Spleen (tissue), 11 donors: ENCODE results near the gene TTLL11. TPM values are rescaled to one million over a fixed set of nuclear protein-coding genes. Genes with fewer than 3 reads are reported as not detected.

Source experiments
- DNase-seq: peaks from one replicate; pipeline ENCODE4 v3.0.0-alpha.2; 2020
- H3K27ac ChIP-seq, 8 donors: fragments of 200-600 bp; sonication (generic) in 7 of 8; 1 replicate in 4 of 8; 2 replicates in 4 of 8; pipeline versions ENCODE4 v1.5.0 to v1.8.0; 2016 to 2021; ENCODE audit warnings: inconsistent platforms in 4 of 8, mild to moderate bottlenecking in 4 of 8, moderate library complexity in 1 of 8
- H3K27me3 ChIP-seq, 7 donors: fragments of 200-600 bp; sonication (generic) in 6 of 7; replicated peaks in 1 of 7; 1 replicate in 4 of 7; 2 replicates in 3 of 7; pipeline versions ENCODE4 v1.5.0 to v1.8.0; 2016 to 2021; ENCODE audit warnings: inconsistent platforms in 3 of 7, mild to moderate bottlenecking in 1 of 7
- H3K36me3 ChIP-seq, 6 donors: fragments of 200-600 bp; sonication (generic) in 5 of 6; 1 replicate in 4 of 6; 2 replicates in 2 of 6; pipeline versions ENCODE4 v1.5.0 to v1.8.0; 2016 to 2021; ENCODE audit warnings: inconsistent platforms in 2 of 6
- H3K4me1 ChIP-seq, 6 donors: fragments of 200-600 bp; sonication (generic) in 5 of 6; 1 replicate in 3 of 6; 2 replicates in 3 of 6; pipeline versions ENCODE4 v1.5.0 to v1.8.0; 2016 to 2021; ENCODE audit warnings: inconsistent platforms in 3 of 6
- H3K4me3 ChIP-seq, 8 donors: fragments of 200-600 bp; sonication (generic) in 7 of 8; 1 replicate in 4 of 8; 2 replicates in 4 of 8; pipeline versions ENCODE4 v1.5.0 to v1.8.0; 2016 to 2021; ENCODE audit warnings: inconsistent platforms in 4 of 8, mild to moderate bottlenecking in 4 of 8, moderate library complexity in 2 of 8
- H3K9me3 ChIP-seq, 8 donors: fragments of 200-600 bp; sonication (generic) in 7 of 8; 1 replicate in 4 of 8; 2 replicates in 4 of 8; pipeline versions ENCODE4 v1.5.0 to v1.8.0; 2016 to 2021; ENCODE audit warnings: inconsistent platforms in 4 of 8
- POLR2A ChIP-seq, 3 donors: fragments of 450-650 bp; IDR thresholded peaks; one replicate each; pipeline ENCODE4 v1.5.1; 2017; ENCODE audit warnings: antibody characterized with exemption in 3 of 3, mild to moderate bottlenecking in 1 of 3
- POLR2AphosphoS5 ChIP-seq, 3 donors: sonication (generic); formaldehyde crosslinking; IDR thresholded peaks; one replicate each; pipeline ENCODE4 v1.5.1; 2017; ENCODE audit warnings: antibody characterized with exemption in 3 of 3
- WGBS, 5 donors: extraction: QIAGEN DNeasy Blood & Tissue Kit in 3 of 5; methylation state at CpG; one replicate each; pipeline versions ENCODE4 v1.1.5 to v1.1.7; 2013 to 2018; 5-methylcytosine and 5-hydroxymethylcytosine counted together
- intact Hi-C: fragments of 100-400 bp; cut with DNase I; formaldehyde crosslinking; loops from one replicate; pipeline ENCODE4 v1.15.0; 2023; ENCODE audit warnings: low total_unique reads
- polyA plus RNA-seq, 3 donors: library from polyadenylated mRNA; stranded (reverse); fragments of 200-250 nt; gene quantifications; one replicate each; pipeline ENCODE4 v1.2.1, GENCODE V29; 2013
- total RNA-seq, 7 donors: library from RNA; depleted of rRNA in 3 of 7; stranded (reverse); fragments of >200 nt in 3 of 7; fragmentation: NEBNext Ultra II Directional in 4 of 7; extraction: Animal tissue kit (Norgen Biotek cat#: 25700) in 4 of 7; gene quantifications; one replicate each; pipeline versions ENCODE4 v1.1.0 to v1.2.1, GENCODE V29; 2016 to 2021
- TF ChIP-seq, protein P1 (sequence below), 11 experiments: fragments of 200-600 bp in 7 of 11; fragments of 450-650 bp in 4 of 11; sonication (generic) in 4 of 11; IDR thresholded peaks in 8 of 11; conservative IDR thresholded peaks in 3 of 11; 1 replicate in 7 of 11; 2 replicates in 4 of 11; pipeline versions ENCODE4 v1.4.0 to v1.8.0; 2016 to 2021; ENCODE audit warnings: antibody characterized with exemption in 11 of 11, inconsistent platforms in 4 of 11, mild to moderate bottlenecking in 1 of 11
- donor health status: healthy with polysubstance abuse.
- donor health status: DM: no; HTN: no; CAD: no; lungs with moderate emphysema.
- donor health status: DM: no; HTN: no; CAD: no.
- donor health status: Bipolar disorder and iron deficiency.
- donor health status: healthy.
- donor health status: DM: no; HTN: no; CAD: no.
- donor health status: DM: yes; HTN: yes; CAD: no.

The TTLL11 gene
- total and polyA plus RNA-seq, 10 donors: 1.6 to 12.8 (median 7.3) TPM

DNA sequence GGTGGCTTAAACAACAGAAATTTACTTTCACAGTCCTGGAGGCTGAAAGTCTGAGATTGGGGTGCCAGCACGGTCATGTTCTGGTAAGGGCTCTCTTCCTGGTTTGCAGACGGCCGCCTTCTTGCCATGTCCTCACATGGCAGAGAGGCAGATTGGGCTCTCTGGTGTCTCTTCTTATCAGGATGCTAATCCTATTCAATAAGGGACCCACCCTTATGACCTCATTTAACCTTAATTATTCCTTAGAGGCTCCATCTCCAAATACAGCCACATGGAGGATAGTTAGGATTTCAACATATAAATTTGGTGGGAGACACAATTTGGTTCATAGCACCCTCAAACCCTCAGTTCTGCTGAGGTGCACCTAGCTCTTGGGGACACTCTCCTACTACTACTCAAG lies 261.2 kb downstream of the TTLL11 start:
- Histone ChIP-seq H3K4me3 (no peak overlapping the region), H3K27ac (no peak overlapping the region), H3K27me3 (no peaks in the 10 kb centered on the region), H3K36me3 (no peaks in the 10 kb centered on the region), H3K4me1 (peaks cover 0 to 10% (median 0%) of the 10 kb centered on the region in 6 donors), H3K9me3 (no peaks in the 10 kb centered on the region)
- TF ChIP-seq POLR2AphosphoS5 (IDR thresholded peaks at IDR 0.05) (no peak), POLR2A (IDR thresholded peaks at IDR 0.05) (no peak)
- TF ChIP-seq, protein P1, sequence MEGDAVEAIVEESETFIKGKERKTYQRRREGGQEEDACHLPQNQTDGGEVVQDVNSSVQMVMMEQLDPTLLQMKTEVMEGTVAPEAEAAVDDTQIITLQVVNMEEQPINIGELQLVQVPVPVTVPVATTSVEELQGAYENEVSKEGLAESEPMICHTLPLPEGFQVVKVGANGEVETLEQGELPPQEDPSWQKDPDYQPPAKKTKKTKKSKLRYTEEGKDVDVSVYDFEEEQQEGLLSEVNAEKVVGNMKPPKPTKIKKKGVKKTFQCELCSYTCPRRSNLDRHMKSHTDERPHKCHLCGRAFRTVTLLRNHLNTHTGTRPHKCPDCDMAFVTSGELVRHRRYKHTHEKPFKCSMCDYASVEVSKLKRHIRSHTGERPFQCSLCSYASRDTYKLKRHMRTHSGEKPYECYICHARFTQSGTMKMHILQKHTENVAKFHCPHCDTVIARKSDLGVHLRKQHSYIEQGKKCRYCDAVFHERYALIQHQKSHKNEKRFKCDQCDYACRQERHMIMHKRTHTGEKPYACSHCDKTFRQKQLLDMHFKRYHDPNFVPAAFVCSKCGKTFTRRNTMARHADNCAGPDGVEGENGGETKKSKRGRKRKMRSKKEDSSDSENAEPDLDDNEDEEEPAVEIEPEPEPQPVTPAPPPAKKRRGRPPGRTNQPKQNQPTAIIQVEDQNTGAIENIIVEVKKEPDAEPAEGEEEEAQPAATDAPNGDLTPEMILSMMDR (IDR thresholded peaks at IDR 0.05 in 8 of 11, conservative IDR thresholded peaks at IDR 0.05 in 3 of 11): no peak
- DNase-seq: no peak
- intact Hi-C loops: no loop called here
- WGBS, 5 donors: 88 to 97% (median 95%) methylated on average over 3 of the region's 3 CpGs

GRCh38 chr9:121830441-121831140 lies 262.5 kb downstream of the TTLL11 start:
- Histone ChIP-seq H3K27me3 (no peaks in the 10 kb centered on the region), H3K9me3 (no peaks in the 10 kb centered on the region), H3K36me3 (no peaks in the 10 kb centered on the region), H3K27ac (no peak overlapping the region), H3K4me3 (no peak overlapping the region), H3K4me1 (peaks cover 0 to 13% (median 0%) of the 10 kb centered on the region in 6 donors)
- WGBS, 5 donors: 70 to 92% (median 82%) methylated on average over 3 of the region's 3 CpGs
- TF ChIP-seq POLR2A (IDR thresholded peaks at IDR 0.05) (no peak), POLR2AphosphoS5 (IDR thresholded peaks at IDR 0.05) (no peak)
- TF ChIP-seq, protein P1 (IDR thresholded peaks at IDR 0.05 in 8 of 11, conservative IDR thresholded peaks at IDR 0.05 in 3 of 11): no peak
- intact Hi-C loops: no loop called here
- DNase-seq: no peak

DNA sequence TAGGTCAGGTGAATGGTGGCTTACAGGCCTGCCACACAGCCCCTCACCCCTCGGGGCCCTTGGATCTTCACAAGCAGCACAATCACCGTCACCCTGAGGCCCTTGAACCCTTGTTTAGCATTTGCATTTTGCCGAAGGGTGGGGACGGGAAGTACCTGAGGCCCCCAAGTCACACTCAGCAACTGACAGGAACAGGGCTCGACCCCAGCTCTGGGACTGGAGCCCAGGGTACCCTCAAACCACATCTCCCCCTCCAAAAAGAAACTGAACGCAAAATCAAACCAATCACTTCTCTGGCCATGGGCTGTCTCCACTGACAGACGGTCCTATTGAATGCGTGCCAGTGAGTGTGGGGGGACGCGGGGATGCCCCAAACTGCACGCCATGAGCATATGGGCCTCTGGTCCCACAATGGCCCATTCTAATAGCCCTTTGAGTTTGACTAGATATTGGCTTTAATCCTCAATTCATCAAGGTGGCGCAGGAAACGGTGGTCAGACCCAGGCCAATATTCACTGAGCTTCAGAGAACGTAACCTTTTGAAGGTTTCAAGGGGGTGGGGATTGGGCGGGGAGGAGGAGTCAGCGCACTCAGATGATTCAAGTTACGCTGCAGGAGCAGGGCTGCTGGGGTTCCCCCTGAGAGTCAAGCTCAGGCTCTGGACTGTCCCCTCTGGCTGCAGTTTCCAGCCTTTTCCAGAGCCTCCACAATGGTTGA lies 265.7 kb downstream of the TTLL11 start:
- H3K4me3 ChIP-seq: no peak overlapping the region
- no peaks in the 10 kb centered on the region for H3K36me3 ChIP-seq
- TF ChIP-seq, protein P1 (IDR thresholded peaks at IDR 0.05 in 8 of 11, conservative IDR thresholded peaks at IDR 0.05 in 3 of 11): no peak
- TF ChIP-seq POLR2A (IDR thresholded peaks at IDR 0.05): no peak
- no peak for TF ChIP-seq POLR2AphosphoS5 (IDR thresholded peaks at IDR 0.05)
- 86 to 95% (median 90%) methylated on average over 17 of the region's 17 CpGs for WGBS, 5 donors
- no peak overlapping the region for H3K27ac ChIP-seq
- H3K27me3 ChIP-seq: no peaks in the 10 kb centered on the region
- intact Hi-C loops: no loop called here
- peaks cover 0 to 21% (median 0%) of the 10 kb centered on the region in 6 donors for H3K4me1 ChIP-seq
- H3K9me3 ChIP-seq: no peaks in the 10 kb centered on the region
- DNase-seq: no peak

- TF ChIP-seq POLR2A (IDR thresholded peaks at IDR 0.05) (no peak), POLR2AphosphoS5 (IDR thresholded peaks at IDR 0.05) (no peak)
- TF ChIP-seq, protein P1 (IDR thresholded peaks at IDR 0.05 in 8 of 11, conservative IDR thresholded peaks at IDR 0.05 in 3 of 11): no peak
- Histone ChIP-seq H3K27me3 (no peaks in the 10 kb centered on the region), H3K4me3 (no peak overlapping the region), H3K9me3 (no peaks in the 10 kb centered on the region), H3K27ac (no peak overlapping the region), H3K4me1 (peaks cover 0 to 28% (median 0%) of the 10 kb centered on the region in 6 donors), H3K36me3 (no peaks in the 10 kb centered on the region)
- intact Hi-C loops: no loop called here
- DNase-seq: no peak
- WGBS, 5 donors: 87 to 98% (median 91%) methylated on average over 7 of the region's 7 CpGs
Measured at GRCh38 chr9:121826711-121827110, 266.4 kb downstream of the TTLL11 start.
